GM21423 (cell line): ENCODE measurements around the gene BEST3.
A peak's percentile ranks its signal among the peaks of the same experiment; 100 is the strongest.

Source experiments
- ATAC-seq: cut with Tn5 transposase; IDR thresholded peaks from one replicate; pipeline ENCODE4 v1.9.1; 2021; ENCODE audit warnings: mild to moderate bottlenecking, moderate library complexity; ENCODE audit not compliant: unreplicated experiment

Gene BEST3

GRCh38 chr12:69698769-69699540 lies at the start of gene BEST3:
Gene BEST3 (minus strand): TSS chr12:69699303. CDS start chr12:69697798, 1,505 bp downstream.
- ATAC-seq = no peak

GRCh38 chr12:69744109-69744508 lies 45.0 kb upstream of the BEST3 start:
- no peak for ATAC-seq

- ATAC-seq = peak; percentile 37
These were observed 40.4 kb upstream of the BEST3 start for GRCh38 chr12:69739287-69740191.

GRCh38 chr12:69738351-69739286 lies 39.5 kb upstream of the BEST3 start, which contains the start of gene RAB3IP:
Gene RAB3IP (plus strand): TSS chr12:69738860. CDS start chr12:69755409, 16,549 bp downstream.
- peak; percentile 74 for ATAC-seq

- no peak for ATAC-seq
These were observed 34.5 kb upstream of the BEST3 start for GRCh38 chr12:69733638-69734037.

GRCh38 chr12:69732088-69732487 lies 33.0 kb upstream of the BEST3 start:
- ATAC-seq = peak; percentile 44

- no peak for ATAC-seq
These were observed 27.8 kb upstream of the BEST3 start for GRCh38 chr12:69726922-69727321.

- no peak for ATAC-seq
These were observed 21.6 kb upstream of the BEST3 start for GRCh38 chr12:69720750-69721149.

GRCh38 chr12:69719336-69720316 lies 20.5 kb upstream of the BEST3 start:
- no peak for ATAC-seq

GRCh38 chr12:69714542-69714941 lies 15.4 kb upstream of the BEST3 start:
- ATAC-seq = no peak

GRCh38 chr12:69712826-69713225 lies 13.7 kb upstream of the BEST3 start:
- no peak for ATAC-seq

- ATAC-seq = no peak
These were observed 9.5 kb upstream of the BEST3 start for GRCh38 chr12:69708649-69709048.

GRCh38 chr12:69704357-69704756 lies 5.3 kb upstream of the BEST3 start:
- ATAC-seq = no peak

GRCh38 chr12:69703146-69703642 lies 4.1 kb upstream of the BEST3 start:
- no peak for ATAC-seq

- no peak for ATAC-seq
These were observed 2.7 kb upstream of the BEST3 start for GRCh38 chr12:69701826-69702225.

GRCh38 chr12:69698054-69698453 lies 1.0 kb downstream of the BEST3 start:
- ATAC-seq = no peak

GRCh38 chr12:69694123-69694522 lies 5.0 kb downstream of the BEST3 start:
- no peak for ATAC-seq

- no peak for ATAC-seq
These were observed 9.5 kb downstream of the BEST3 start for GRCh38 chr12:69689638-69690037.
